ENCODE measurements around the gene ARL4C.

Gene ARL4C

GRCh38 chr2:234444242-234444730 lies 52.6 kb downstream of the ARL4C start:
- no peak for DNase-seq
